HG02981 (cell line): ENCODE data around the gene OLA1.

ENCODE experiments used
- ATAC-seq: cut with Tn5 transposase; IDR thresholded peaks from one replicate; pipeline ENCODE4 v1.9.1; 2021; ENCODE audit warnings: mild to moderate bottlenecking, moderate library complexity; ENCODE audit not compliant: unreplicated experiment

Gene OLA1

DNA sequence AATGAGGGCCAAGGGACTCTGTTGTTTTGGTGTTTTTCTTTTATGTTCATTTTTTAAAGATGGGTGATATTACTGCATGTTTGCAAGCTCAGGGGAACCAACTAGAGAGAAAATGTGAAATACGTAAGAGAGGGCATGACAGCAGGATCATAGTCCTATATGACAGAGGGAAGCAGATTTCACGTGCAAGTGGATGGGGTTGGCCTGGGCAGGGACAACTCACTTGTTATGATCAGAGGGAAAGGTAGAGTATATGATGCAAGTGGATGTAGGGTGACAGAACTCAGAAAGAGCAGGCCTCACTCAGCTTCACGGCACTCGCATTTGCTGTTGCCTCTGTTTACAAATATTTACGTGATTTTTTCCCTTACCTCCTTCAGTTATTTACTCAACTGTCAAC is 67.0 kb downstream of the OLA1 start:
- ATAC-seq = no peak

- ATAC-seq = no peak
These were observed 67.6 kb downstream of the OLA1 start for GRCh38 chr2:174180726-174181236.

- no peak for ATAC-seq
These were observed 68.1 kb downstream of the OLA1 start for GRCh38 chr2:174180165-174180724.

DNA sequence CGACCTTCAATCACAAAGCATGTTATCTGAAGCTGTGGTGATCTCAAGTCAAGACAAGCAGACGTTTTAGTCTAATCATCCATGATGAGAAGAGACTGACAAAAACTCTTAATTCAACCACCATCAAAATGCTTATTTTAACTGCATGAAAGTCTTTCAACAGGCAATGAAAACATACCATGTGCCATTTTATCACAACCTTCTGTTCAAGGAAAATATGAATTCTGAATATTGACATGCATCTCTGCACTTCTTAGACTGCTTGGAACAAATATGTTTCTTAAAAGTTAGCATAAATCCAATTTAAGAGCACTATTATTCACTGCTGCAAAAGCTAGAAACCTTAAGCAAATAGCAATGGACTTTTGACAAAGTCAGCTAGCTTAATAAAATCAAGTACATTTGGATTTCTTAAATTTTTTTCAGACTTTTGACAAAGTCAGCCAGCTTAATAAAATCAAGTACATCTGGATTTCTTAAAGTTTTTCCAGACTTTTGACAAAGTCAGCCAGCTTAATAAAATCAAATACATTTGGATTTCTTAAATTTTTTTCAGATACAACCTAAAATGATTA is 70.9 kb downstream of the OLA1 start:
- no peak for ATAC-seq

DNA sequence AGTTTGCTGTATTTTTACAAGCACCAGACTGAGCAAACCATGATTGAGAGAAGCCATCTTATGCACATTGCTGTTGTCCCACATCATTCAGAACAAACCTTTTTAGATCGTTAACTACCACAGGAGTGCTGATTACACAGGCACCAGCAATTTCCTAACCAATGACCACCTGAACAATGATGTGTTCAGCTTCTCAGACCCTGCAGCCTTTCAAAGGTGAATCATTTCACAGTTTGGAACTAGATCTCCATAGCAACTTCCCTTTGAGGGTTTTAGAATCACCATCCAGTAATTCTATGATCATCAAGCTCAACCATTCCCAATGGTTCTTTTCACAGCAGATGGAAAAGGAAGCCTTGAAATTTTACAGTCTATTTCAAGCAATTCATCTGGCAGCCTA is 71.4 kb downstream of the OLA1 start:
- ATAC-seq = no peak

GRCh38 chr2:174174741-174175140 is 73.6 kb downstream of the OLA1 start:
- no peak for ATAC-seq

DNA sequence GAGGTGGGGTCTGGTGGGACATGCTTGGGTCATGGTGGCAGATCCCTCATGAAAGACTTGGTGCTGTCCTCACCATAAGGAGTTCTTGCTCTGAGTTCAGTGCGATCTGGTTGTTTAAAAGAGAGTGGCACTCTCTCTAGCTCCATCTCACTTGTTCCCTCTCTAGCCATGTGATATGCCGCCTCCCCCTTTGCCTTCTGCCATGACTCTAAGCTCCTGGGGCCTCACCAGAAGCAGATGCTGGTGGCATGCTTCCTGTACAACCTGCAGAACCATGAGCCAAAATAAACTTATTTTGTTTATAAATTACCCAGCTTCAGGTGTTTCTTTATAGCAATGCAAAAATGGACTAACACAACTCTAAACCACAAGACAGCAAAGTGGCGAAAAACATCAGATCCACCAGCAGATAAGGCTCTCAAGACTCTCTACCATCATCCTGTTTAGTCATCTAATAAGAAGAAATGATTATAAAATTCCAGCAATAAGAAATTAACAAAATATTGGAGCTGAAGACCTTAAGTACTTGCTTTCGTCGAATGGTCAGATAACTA is 75.5 kb downstream of the OLA1 start:
- ATAC-seq = no peak

DNA sequence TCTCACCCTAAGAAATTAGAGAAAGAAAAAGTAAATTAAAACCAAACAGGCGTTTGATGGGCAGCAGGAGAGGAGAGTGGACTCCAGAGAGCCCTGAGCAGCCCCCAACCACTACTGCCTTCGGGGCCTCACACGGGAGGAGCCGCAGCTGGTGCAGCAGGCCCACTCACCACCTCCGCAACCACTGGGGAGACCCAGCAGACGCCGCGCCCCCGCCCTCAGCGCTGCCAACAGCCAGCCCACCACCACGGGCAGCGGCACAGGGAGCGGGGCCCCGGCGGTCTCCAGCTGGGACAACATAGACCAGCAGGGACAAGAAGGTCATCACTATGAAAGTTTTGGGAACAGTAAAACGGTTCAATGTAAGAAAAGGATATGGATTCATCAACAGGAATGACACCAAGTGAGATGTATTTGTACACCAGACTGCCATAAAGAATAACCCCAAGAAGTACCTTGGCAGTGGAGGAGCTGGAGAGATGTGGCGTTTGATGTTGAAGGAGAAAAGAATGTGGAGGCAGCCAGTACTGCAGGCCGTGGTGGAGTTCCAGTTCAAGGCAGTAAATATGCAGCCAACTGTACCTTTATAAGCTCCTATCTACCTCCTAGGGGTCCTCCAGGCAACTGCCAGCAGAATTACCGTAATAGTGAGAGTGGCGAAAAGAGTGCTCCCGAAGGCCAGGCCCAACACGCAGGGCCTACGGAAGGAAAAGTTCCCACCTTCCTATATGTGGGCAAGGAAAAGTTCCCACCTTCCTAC is 76.5 kb downstream of the OLA1 start:
- ATAC-seq = no peak

DNA sequence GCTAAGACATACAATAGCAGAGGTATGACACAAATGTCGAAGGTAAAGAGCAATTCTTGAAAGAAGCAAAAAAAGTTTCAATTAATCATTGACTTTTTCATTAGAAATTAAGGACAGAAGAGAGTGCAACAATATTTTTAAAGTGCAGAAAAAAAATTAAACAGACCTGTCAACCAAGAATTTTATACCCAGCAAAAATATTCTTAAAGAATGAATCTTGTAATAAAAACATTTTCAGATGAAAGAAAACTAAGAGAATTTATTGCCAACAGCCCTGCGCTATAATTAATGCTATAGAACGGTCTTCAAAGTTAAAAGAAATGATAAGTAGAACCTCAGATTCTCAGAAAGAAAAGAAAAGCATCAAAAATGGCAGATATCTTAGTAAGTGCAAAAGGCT is 79.0 kb downstream of the OLA1 start:
- ATAC-seq = no peak

GRCh38 chr2:174166261-174166660 is 82.1 kb downstream of the OLA1 start:
- no peak for ATAC-seq

- no peak for ATAC-seq
These were observed 86.8 kb downstream of the OLA1 start for GRCh38 chr2:174161490-174161889.

DNA sequence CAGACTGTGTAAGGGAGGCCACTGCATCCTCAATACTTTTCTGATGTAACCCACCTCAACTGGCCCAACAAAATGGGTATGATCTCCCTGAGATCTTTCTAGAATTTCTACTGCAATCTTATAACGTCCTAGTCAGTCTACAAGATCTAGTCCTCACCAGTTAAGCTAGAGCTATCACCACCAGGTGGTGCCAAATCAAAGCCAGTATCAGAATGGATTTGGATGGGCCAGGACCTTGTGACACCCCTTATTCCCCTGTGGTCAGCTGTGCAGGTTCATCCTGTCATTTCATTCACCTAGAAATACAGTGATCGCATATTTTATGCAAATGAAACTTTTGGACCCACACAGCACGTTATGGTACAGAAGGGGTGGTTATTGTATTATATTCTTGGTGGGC is 90.3 kb downstream of the OLA1 start:
- no peak for ATAC-seq

GRCh38 chr2:174157053-174157452 is 91.3 kb downstream of the OLA1 start:
- no peak for ATAC-seq

- no peak for ATAC-seq
These were observed 94.3 kb downstream of the OLA1 start for GRCh38 chr2:174153757-174154680.

DNA sequence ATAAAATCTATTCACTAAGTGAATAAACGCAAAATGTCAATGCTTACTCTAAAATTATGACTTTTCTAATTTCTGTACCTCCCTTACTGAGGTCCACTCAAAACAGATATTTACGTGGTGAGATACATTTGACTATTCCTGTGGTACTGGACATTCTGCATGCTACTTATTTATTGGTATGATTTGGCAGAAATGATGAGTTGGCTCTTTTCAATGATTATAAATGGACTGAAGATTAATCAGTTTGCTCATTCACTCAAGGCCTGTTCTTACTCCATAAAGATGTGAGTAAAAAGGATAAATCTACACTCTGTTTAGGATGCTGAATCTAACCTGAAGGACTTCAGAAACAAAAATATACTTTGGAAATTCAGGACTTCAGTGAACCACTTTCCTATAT is 98.8 kb downstream of the OLA1 start:
- ATAC-seq = no peak

GRCh38 chr2:174148833-174149232 is 99.5 kb downstream of the OLA1 start:
- no peak for ATAC-seq

GRCh38 chr2:174145827-174146226 is 102.5 kb downstream of the OLA1 start:
- ATAC-seq = no peak

DNA sequence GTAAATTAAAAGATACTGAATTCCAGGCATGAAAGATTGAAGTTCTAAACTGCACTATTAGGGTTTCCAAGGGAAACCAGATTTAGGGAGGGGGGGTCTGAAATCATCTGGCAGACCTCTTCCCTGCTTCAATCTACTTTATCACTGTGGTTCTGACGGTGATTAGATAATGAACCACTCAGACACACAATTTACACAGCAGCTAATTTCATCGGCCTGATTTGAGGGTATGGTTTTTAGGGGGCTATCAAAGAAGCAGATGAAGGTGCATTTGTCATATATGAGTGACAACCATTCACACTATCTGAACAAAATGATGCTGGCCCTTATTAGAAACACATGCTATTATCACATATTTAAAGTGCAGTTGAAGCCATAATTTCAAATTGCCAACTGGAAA is 106.0 kb downstream of the OLA1 start:
- ATAC-seq = no peak

DNA sequence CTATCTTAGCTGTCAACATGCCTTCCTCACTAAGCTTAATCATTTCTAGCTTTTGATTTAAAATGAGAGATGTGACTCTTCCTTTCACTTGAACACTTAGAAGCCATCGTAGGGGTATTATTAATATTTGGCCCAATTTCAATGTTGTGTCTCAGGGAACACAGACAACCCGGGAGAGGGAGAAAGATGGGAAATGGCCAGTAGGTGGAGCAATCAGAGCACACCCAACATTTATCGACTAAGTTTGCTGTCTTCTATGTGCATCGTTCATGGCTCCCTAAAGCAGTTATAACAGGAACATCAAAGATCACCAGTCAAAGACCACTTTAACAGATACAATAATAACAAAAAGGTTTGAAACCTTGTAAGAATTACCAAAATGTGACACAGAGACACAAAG is 110.2 kb downstream of the OLA1 start:
- ATAC-seq = no peak

- ATAC-seq = no peak
These were observed 112.4 kb downstream of the OLA1 start for GRCh38 chr2:174135981-174136380.

DNA sequence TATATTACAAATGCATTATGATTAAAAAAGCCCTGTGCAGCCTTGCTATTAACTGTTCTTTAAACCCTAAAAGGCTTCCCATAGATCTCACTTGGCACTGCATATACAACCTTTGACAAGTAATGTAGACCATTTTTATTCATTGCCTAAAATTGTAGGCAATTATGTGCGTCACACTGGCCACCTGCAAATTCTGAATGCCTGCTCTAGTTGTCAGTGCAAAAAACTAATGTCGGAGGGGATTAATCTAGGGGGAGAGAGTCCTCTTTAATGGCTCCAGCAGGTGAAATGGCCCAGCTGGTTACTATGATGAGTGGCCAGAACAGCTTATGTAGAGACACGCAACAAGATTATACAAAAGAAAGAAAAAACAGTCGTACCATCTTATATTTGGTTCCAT is 123.2 kb downstream of the OLA1 start:
- ATAC-seq = no peak
